IMR-90 (cell line): Measurements from ENCODE around the gene DSG3. TPM values are rescaled to one million over a fixed set of nuclear protein-coding genes. Genes with fewer than 3 reads are reported as not detected.

Experiments
- ATAC-seq: fragments of 200-7000 bp; cut with Tn5 transposase; 2 replicates; pipeline ENCODE4 v1.9.1; 2020; ENCODE audit warnings: low read depth, mild to moderate bottlenecking, moderate library complexity
- BruUV-seq: library from RNA; stranded (reverse); fragments of 400-500 nt; replicated peaks from 2 replicates; lab custom pipeline; 2021; lab: Mats Ljungman, UMichigan
- CTCF ChIA-PET: fragments of 300-600 bp; formaldehyde crosslinking; extraction: SDS; loops from one replicate; lab custom pipeline; 2021; ENCODE audit warnings: antibody characterized with exemption; lab: Yijun Ruan, JAX
- POLR2A ChIA-PET: fragments of 300-600 bp; sonication (Branson Sonifier 250); formaldehyde crosslinking; loops from one replicate; lab custom pipeline; 2022; ENCODE audit warnings: antibody characterized with exemption; ENCODE audit not compliant: unreplicated experiment; lab: Charles Lee
- DNase-seq: peaks from one replicate; pipeline ENCODE4 v3.0.0; 2013
- H2AFZ ChIP-seq: replicated peaks from 2 replicates; pipeline ENCODE3; 2013; ENCODE audit warnings: low read length, mild to moderate bottlenecking; ENCODE audit not compliant: poor library complexity
- H2AK5ac ChIP-seq: 2 replicates; pipeline ENCODE4 v1.6.1; 2013; ENCODE audit warnings: low read depth, low read length, inconsistent platforms
- H2AK9ac ChIP-seq: replicated peaks from 2 replicates; pipeline ENCODE3; 2013; ENCODE audit warnings: mild to moderate bottlenecking, low read depth, low read length, moderate library complexity; ENCODE audit not compliant: poor library complexity
- H2BK120ac ChIP-seq: 2 replicates; pipeline ENCODE4 v1.6.1; 2013; ENCODE audit warnings: low read depth, low read length, inconsistent platforms
- H2BK15ac ChIP-seq: 3 replicates; pipeline ENCODE4 v1.6.1; 2013; ENCODE audit warnings: low read depth, low read length, inconsistent platforms
- H2BK20ac ChIP-seq: 2 replicates; pipeline ENCODE4 v1.6.1; 2013; ENCODE audit warnings: low read depth, mild to moderate bottlenecking, inconsistent platforms, low read length, moderate library complexity
- H2BK5ac ChIP-seq: 2 replicates; pipeline ENCODE4 v1.6.1; 2013; ENCODE audit warnings: mild to moderate bottlenecking, low read depth, low read length, inconsistent platforms; ENCODE audit not compliant: poor library complexity, severe bottlenecking
- H3K14ac ChIP-seq: replicated peaks from 2 replicates; pipeline ENCODE4 v1.6.1; 2013; ENCODE audit warnings: low read depth, low read length, inconsistent platforms
- H3K18ac ChIP-seq: 2 replicates; pipeline ENCODE4 v1.6.1; 2013; ENCODE audit warnings: low read depth, low read length, control low read depth
- H3K23ac ChIP-seq: 2 replicates; pipeline ENCODE4 v1.6.1; 2013; ENCODE audit warnings: low read depth, low read length, inconsistent platforms
- H3K27ac ChIP-seq: 2 replicates; pipeline ENCODE4 v1.5.1; 2013; ENCODE audit warnings: mild to moderate bottlenecking, control low read depth, low read length; ENCODE audit not compliant: insufficient read depth
- H3K27me3 ChIP-seq: 2 replicates; pipeline ENCODE4 v1.6.1; 2013; ENCODE audit warnings: low read length; ENCODE audit not compliant: control insufficient read depth, insufficient read depth
- H3K36me3 ChIP-seq: 2 replicates; pipeline ENCODE4 v1.6.1; 2013; ENCODE audit warnings: low read length, mixed read lengths; ENCODE audit not compliant: control insufficient read depth, insufficient read depth
- H3K4ac ChIP-seq: 2 replicates; pipeline ENCODE4 v1.6.1; 2013; ENCODE audit warnings: low read depth, low read length, inconsistent platforms
- H3K4me1 ChIP-seq: 2 replicates; pipeline ENCODE4 v1.6.1; 2013; ENCODE audit warnings: low read length, mixed read lengths; ENCODE audit not compliant: control insufficient read depth, insufficient read depth
- H3K4me2 ChIP-seq: 2 replicates; pipeline ENCODE4 v1.6.1; 2013; ENCODE audit warnings: low read depth, mild to moderate bottlenecking, control low read depth, low read length, moderate library complexity
- H3K4me3 ChIP-seq: 2 replicates; pipeline ENCODE4 v1.5.1; 2013; ENCODE audit warnings: low read depth, mild to moderate bottlenecking, control low read depth, low read length, moderate library complexity; ENCODE audit not compliant: insufficient read depth
- H3K56ac ChIP-seq: 2 replicates; pipeline ENCODE4 v1.6.1; 2013; ENCODE audit warnings: low read length, inconsistent platforms; ENCODE audit not compliant: insufficient read depth; ENCODE audit errors: extremely low read depth
- H3K79me1 ChIP-seq, 2 experiments: 2 replicates each; pipeline ENCODE4 v1.6.1; 2013; ENCODE audit warnings: low read length in 2 of 2, inconsistent platforms in 1 of 2, low read depth in 1 of 2
- H3K9ac ChIP-seq: 2 replicates; pipeline ENCODE4 v1.6.1; 2013; ENCODE audit warnings: low read depth, low read length, control low read depth
- H3K9me1 ChIP-seq: 2 replicates; pipeline ENCODE4 v1.6.1; 2013; ENCODE audit warnings: low read length, inconsistent platforms; ENCODE audit not compliant: insufficient read depth
- H3K9me3 ChIP-seq: 2 replicates; pipeline ENCODE4 v1.6.1; 2013; ENCODE audit warnings: low read length; ENCODE audit not compliant: control insufficient read depth, insufficient read depth
- H4K20me1 ChIP-seq: 2 replicates; pipeline ENCODE4 v1.6.1; 2013; ENCODE audit warnings: low read length, inconsistent platforms; ENCODE audit not compliant: insufficient read depth
- H4K5ac ChIP-seq: 2 replicates; pipeline ENCODE4 v1.6.1; 2013; ENCODE audit warnings: mild to moderate bottlenecking, low read depth, low read length, control low read depth
- H4K8ac ChIP-seq, 2 experiments: 2 replicates each; pipeline ENCODE4 v1.6.1; 2013; ENCODE audit warnings: low read depth in 2 of 2, low read length in 2 of 2, control low read depth in 1 of 2, inconsistent platforms in 1 of 2
- H4K91ac ChIP-seq: 2 replicates; pipeline ENCODE4 v1.6.1; 2013; ENCODE audit warnings: low read depth, low read length, inconsistent platforms; ENCODE audit not compliant: insufficient read depth
- CEBPB ChIP-seq: IDR thresholded peaks from 2 replicates; pipeline ENCODE4 v1.6.1; 2012; ENCODE audit warnings: low read depth, low read length, improper control_type of control experiment
- FOS ChIP-seq: fragments of 150-350 bp; IDR thresholded peaks from 2 replicates; pipeline ENCODE4 v1.6.1; 2016; ENCODE audit warnings: low read depth, low read length
- MAFK ChIP-seq: IDR thresholded peaks from 2 replicates; pipeline ENCODE4 v1.6.1; 2012; ENCODE audit warnings: low read depth, low read length, improper control_type of control experiment
- MAZ ChIP-seq: IDR thresholded peaks from 2 replicates; pipeline ENCODE4 v1.6.1; 2012; ENCODE audit warnings: low read depth, mild to moderate bottlenecking, low read length, improper control_type of control experiment, moderate library complexity, borderline replicate concordance
- MXI1 ChIP-seq: IDR thresholded peaks from 2 replicates; pipeline ENCODE4 v1.6.1; 2012; ENCODE audit warnings: low read depth, mild to moderate bottlenecking, low read length, moderate library complexity, borderline replicate concordance
- NFE2L2 ChIP-seq: fragments of 150-350 bp; IDR thresholded peaks from 2 replicates; pipeline ENCODE4 v1.6.1; 2016; ENCODE audit warnings: low read depth, mild to moderate bottlenecking, low read length
- POLR2A ChIP-seq: IDR thresholded peaks from 2 replicates; pipeline ENCODE4 v1.6.1; 2012; ENCODE audit warnings: mild to moderate bottlenecking, low read depth, low read length
- RAD21 ChIP-seq: IDR thresholded peaks from 2 replicates; pipeline ENCODE4 v1.6.1; 2012; ENCODE audit warnings: low read length, improper control_type of control experiment
- RCOR1 ChIP-seq: IDR thresholded peaks from 2 replicates; pipeline ENCODE4 v1.6.1; 2012; ENCODE audit warnings: mild to moderate bottlenecking, low read length, improper control_type of control experiment; ENCODE audit not compliant: insufficient replicate concordance
- WGBS, 2 experiments: methylation state at CpG; one replicate each; pipeline versions ENCODE4 v1.1.5 to v1.1.7; 2013; ENCODE audit warnings: missing lambda C conversion rate in 2 of 2; ENCODE audit not compliant: insufficient read length in 1 of 2; ENCODE audit errors: extremely low coverage in 2 of 2; 5-methylcytosine and 5-hydroxymethylcytosine counted together
- dilution Hi-C: fragments of 300-500 bp; cut with HindIII; formaldehyde crosslinking; loops from one replicate; pipeline ENCODE4 v1.14.3; 2018; ENCODE audit warnings: low sequenced_read_pairs; ENCODE audit not compliant: unreplicated experiment
- in situ Hi-C: fragments of 300-500 bp; cut with MboI; formaldehyde crosslinking; loops from 3 replicates; pipeline ENCODE4 v1.14.3; 2019; ENCODE audit warnings: low sequenced_read_pairs, inconsistent platforms, mixed read lengths
- intact Hi-C: fragments of 100-400 bp; cut with micrococcal nuclease; formaldehyde crosslinking; loops from 2 replicates; pipeline ENCODE4 v1.10.0; 2022
- polyA plus RNA-seq, 3 experiments: library from polyadenylated mRNA; depleted of rRNA; stranded (reverse); fragments of >200 nt; gene quantifications; 2 replicates each; pipeline ENCODE4 v1.2.3, GENCODE V29; 2012; ENCODE audit warnings: low replicate concordance in 1 of 3
- total RNA-seq: library from RNA; depleted of rRNA; stranded (reverse); fragments of >200 nt; gene quantifications from 2 replicates; pipeline ENCODE4 v1.2.3, GENCODE V29; 2012

Gene DSG3
- total and polyA plus RNA-seq, 2 of the 4 experiments (the other 2 are of a cell fraction), result not detected

- no peak overlapping the region for H3K4ac ChIP-seq
- no peak overlapping the region for H3K14ac ChIP-seq
- intact Hi-C loops (no loop called here), dilution Hi-C loops (no loop called here), in situ Hi-C loops (no loop called here)
- H3K4me1 ChIP-seq, result 0 out of 2 replicates have a peak, but pooled peaks cover 2% of the 10 kb centered on the region
- BruUV-seq, result no TSS peak
- no peak overlapping the region for H3K4me2 ChIP-seq
- H3K9me1 ChIP-seq, result no peaks in the 10 kb centered on the region
- H3K4me3 ChIP-seq, result no peak overlapping the region
- no CpG with 5 or more reads among the region's 1 CpG for WGBS, 2 experiments
- TF ChIP-seq FOS (no peak), CEBPB (no peak), RAD21 (no peak), MAFK (no peak), MXI1 (no peak), NFE2L2 (no peak), MAZ (no peak), RCOR1 (no peak), POLR2A (no peak)
- H3K18ac ChIP-seq, result no peak overlapping the region
- no peak overlapping the region for H2BK120ac ChIP-seq
- H2BK20ac ChIP-seq, result no peak overlapping the region
- no peak for DNase-seq
- H4K5ac ChIP-seq, result no peak overlapping the region
- POLR2A ChIA-PET, result no interaction called here
- CTCF ChIA-PET, result no interaction called here
- no peak overlapping the region for H4K91ac ChIP-seq
- ATAC-seq, result no peak
- H4K8ac ChIP-seq, result no peak overlapping the region
- H4K20me1 ChIP-seq, result no peaks in the 10 kb centered on the region
- no peaks in the 10 kb centered on the region for H3K27me3 ChIP-seq
- H2BK15ac ChIP-seq, result no peak overlapping the region
- H2AK5ac ChIP-seq, result no peak overlapping the region
- H3K36me3 ChIP-seq, result no peaks in the 10 kb centered on the region
- H3K79me1 ChIP-seq, result no peaks in the 10 kb centered on the region
- no peak overlapping the region for H2AK9ac ChIP-seq
- no peak overlapping the region for H2AFZ ChIP-seq
- H3K27ac ChIP-seq, result no peak overlapping the region
- no peak overlapping the region for H3K56ac ChIP-seq
- H3K9me3 ChIP-seq, result no peaks in the 10 kb centered on the region
- no peak overlapping the region for H3K9ac ChIP-seq
- no peak overlapping the region for H2BK5ac ChIP-seq
- H3K23ac ChIP-seq, result no peak overlapping the region
These were observed 42.8 kb downstream of the DSG3 start for GRCh38 chr18:31490387-31490786.
